Upper lobe of left lung (tissue), 6 donors: Measurements from ENCODE around the gene MCAM. TPM values are rescaled to one million over a fixed set of nuclear protein-coding genes. Genes with fewer than 3 reads are reported as not detected.

ENCODE experiments used
- ATAC-seq, 2 donors: fragments of 200-7000 bp; cut with Tn5 transposase; one replicate each; pipeline ENCODE4 v1.9.1; 2022; ENCODE audit warnings: mild to moderate bottlenecking in 2 of 2, moderate library complexity in 2 of 2; ENCODE audit not compliant: low FRiP score in 2 of 2
- DNase-seq, 2 donors: peaks; one replicate each; pipeline ENCODE4 v3.0.0-alpha.2; 2019 to 2020
- H3K27ac ChIP-seq, 4 donors: fragments of 200-600 bp; sonication (generic); one replicate each; pipeline ENCODE4 v1.5.1; 2016 to 2019
- H3K27me3 ChIP-seq, 4 donors: fragments of 200-600 bp; sonication (generic); one replicate each; pipeline ENCODE4 v1.5.1; 2017 to 2019
- H3K36me3 ChIP-seq, 4 donors: fragments of 200-600 bp; sonication (generic); one replicate each; pipeline ENCODE4 v1.5.1; 2016 to 2019
- H3K4me1 ChIP-seq, 4 donors: fragments of 200-600 bp; sonication (generic); one replicate each; pipeline ENCODE4 v1.5.1; 2018 to 2019
- H3K4me3 ChIP-seq, 4 donors: fragments of 200-600 bp; sonication (generic); one replicate each; pipeline ENCODE4 v1.5.1; 2017 to 2019; ENCODE audit warnings: mild to moderate bottlenecking in 2 of 4, moderate library complexity in 1 of 4
- H3K9me3 ChIP-seq, 4 donors: fragments of 200-600 bp; sonication (generic); one replicate each; pipeline ENCODE4 v1.5.1; 2018 to 2019
- EP300 ChIP-seq, 4 donors: sonication (generic); formaldehyde crosslinking; IDR thresholded peaks; one replicate each; pipeline ENCODE4 v1.5.1; 2017; ENCODE audit warnings: antibody characterized with exemption in 4 of 4, control low read depth in 2 of 4
- POLR2A ChIP-seq, 4 donors: fragments of 450-650 bp; IDR thresholded peaks; one replicate each; pipeline ENCODE4 v1.5.1; 2016 to 2017; ENCODE audit warnings: antibody characterized with exemption in 4 of 4, mild to moderate bottlenecking in 2 of 4
- POLR2AphosphoS5 ChIP-seq, 2 donors: sonication (generic); formaldehyde crosslinking; IDR thresholded peaks; one replicate each; pipeline ENCODE4 v1.5.1; 2017; ENCODE audit warnings: antibody characterized with exemption in 2 of 2
- WGBS, 2 donors: methylation state at CpG; one replicate each; pipeline ENCODE4 v1.1.5; 2017 to 2018; 5-methylcytosine and 5-hydroxymethylcytosine counted together
- total RNA-seq, 6 donors: library from RNA; depleted of rRNA in 4 of 6; stranded (reverse); fragments of >200 nt in 4 of 6; gene quantifications; one replicate each; pipeline versions ENCODE4 v1.1.0 to v1.2.1, GENCODE V29; 2016 to 2021
- TF ChIP-seq, protein P1 (sequence below), 6 experiments: fragments of 450-650 bp in 4 of 6; fragments of 200-600 bp in 2 of 6; sonication (generic) in 2 of 6; IDR thresholded peaks; one replicate each; pipeline ENCODE4 v1.5.1; 2016 to 2019; ENCODE audit warnings: antibody characterized with exemption in 6 of 6
- donor health status: DM: no; HTN: no; CAD: no; lungs with moderate emphysema.
- donor health status: DM: no; HTN: yes; CAD: no; lungs with severe emphysema.

The MCAM gene
- total RNA-seq, 6 donors from 2014 or later = 39.8 to 222 (median 76.5) TPM

DNA sequence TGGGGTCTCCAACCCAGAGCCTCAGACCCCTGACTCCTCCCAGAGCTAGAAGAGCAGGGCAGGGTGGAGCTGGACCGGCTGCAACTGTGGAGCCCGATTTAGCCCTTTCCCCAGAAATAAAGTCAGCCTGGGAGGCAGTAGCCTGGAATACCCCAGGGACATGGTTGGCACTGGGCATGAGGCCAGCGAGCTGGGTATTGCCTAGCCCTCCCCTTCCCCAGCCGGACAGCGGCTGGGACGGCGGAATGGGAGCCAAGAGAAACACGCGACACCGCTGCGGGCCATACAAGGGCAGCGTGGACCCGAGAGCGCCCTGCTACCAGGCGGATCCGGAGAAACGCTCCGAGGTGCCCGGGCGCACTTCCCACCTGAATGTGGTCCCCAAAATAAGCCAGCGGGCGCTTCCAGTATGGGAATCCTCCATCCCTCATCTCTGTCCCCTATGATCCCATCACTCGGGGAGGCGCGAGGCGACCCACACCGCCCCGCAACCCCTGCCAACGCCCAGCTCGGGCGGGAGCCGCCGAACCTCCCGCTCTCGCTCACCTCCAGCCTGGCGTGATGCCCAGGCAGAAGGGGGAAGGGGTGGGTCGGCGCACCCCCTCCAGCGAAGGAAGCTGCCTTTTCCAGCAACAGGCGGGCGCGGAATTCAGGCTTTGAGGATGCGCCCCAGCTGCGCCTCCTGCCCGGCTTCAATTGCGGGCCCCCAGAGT lies 758 bp downstream of the MCAM start:
- peaks cover 45 to 64% (median 53%) of the 10 kb centered on the region in 4 donors for H3K4me1 ChIP-seq
- H3K27ac ChIP-seq = peak overlapping the region; percentile 81 to 96 (median 90)
- WGBS, 2 donors = 1% methylated on average over 38 of the region's 46 CpGs; no CpG with 5 or more reads in 1 of the 2 donors
- H3K9me3 ChIP-seq = no peaks in the 10 kb centered on the region
- peaks cover 0 to 33% (median 15%) of the 10 kb centered on the region in 4 donors for H3K27me3 ChIP-seq
- H3K36me3 ChIP-seq = peaks cover 0 to 34% (median 0%) of the 10 kb centered on the region in 4 donors
- peak overlapping the region; percentile 27 to 63 (median 53) for H3K4me3 ChIP-seq
- DNase-seq (peak in 1 of 2 donors; percentile 80), ATAC-seq (no peak)
- TF ChIP-seq EP300 (IDR thresholded peaks at IDR 0.05) (no peak), POLR2A (IDR thresholded peaks at IDR 0.05) (no peak), POLR2AphosphoS5 (IDR thresholded peaks at IDR 0.05) (no peak)
- TF ChIP-seq, protein P1, sequence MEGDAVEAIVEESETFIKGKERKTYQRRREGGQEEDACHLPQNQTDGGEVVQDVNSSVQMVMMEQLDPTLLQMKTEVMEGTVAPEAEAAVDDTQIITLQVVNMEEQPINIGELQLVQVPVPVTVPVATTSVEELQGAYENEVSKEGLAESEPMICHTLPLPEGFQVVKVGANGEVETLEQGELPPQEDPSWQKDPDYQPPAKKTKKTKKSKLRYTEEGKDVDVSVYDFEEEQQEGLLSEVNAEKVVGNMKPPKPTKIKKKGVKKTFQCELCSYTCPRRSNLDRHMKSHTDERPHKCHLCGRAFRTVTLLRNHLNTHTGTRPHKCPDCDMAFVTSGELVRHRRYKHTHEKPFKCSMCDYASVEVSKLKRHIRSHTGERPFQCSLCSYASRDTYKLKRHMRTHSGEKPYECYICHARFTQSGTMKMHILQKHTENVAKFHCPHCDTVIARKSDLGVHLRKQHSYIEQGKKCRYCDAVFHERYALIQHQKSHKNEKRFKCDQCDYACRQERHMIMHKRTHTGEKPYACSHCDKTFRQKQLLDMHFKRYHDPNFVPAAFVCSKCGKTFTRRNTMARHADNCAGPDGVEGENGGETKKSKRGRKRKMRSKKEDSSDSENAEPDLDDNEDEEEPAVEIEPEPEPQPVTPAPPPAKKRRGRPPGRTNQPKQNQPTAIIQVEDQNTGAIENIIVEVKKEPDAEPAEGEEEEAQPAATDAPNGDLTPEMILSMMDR (IDR thresholded peaks at IDR 0.05) = no peak

DNA sequence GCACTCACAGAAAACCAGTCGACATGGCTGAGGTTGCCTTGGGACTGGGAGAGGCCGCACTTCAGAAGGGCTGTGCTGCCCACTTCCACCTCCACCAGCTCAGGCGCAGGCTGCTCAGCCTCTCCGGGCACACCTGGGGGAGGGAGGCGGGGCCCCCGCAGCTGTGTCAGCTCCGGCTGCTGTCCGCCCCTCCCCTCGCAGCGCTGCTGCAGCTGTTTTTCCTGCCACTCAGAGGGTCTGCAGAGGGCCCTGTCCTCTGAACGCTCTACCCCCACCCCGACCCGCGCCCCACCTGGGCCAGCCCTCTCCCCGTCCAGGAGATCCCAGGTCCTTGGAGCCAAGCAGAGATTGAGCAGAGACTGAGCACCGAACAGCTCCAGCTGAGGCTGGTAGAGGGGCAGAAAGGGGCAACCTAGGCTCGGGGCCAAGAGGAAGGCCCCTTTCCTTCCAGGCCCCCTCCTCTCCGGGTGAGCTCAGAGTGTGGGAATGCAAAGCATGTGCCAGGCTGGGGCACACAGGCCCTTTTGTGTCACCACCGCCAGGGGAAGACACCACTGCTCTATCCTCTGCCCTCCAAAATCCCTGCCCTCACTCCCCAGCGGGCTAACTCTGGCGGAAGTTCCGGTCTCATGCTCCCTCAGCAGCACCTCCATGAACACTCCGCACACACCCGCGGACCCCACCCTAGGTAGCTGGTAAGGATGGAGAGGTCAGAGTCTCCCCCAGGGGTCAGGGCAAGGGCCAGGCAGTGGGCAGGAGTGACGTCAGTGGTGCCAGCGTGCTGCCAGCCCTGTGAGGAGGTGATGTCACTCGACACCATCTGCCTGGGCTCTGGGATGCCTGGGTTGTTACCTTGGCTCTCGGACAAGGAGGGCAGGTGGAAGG lies 1.6 kb downstream of the MCAM start:
- ATAC-seq (peak; percentile 0 to 15), DNase-seq (peak in 1 of 2 donors; percentile 85)
- Histone ChIP-seq H3K9me3 (no peaks in the 10 kb centered on the region), H3K27me3 (peaks cover 0 to 25% (median 12%) of the 10 kb centered on the region in 4 donors), H3K4me3 (peak overlapping the region; percentile 27 to 63 (median 53)), H3K36me3 (peaks cover 0 to 42% (median 0%) of the 10 kb centered on the region in 4 donors), H3K27ac (peak overlapping the region; percentile 81 to 96 (median 90)), H3K4me1 (peaks cover 38 to 56% (median 46%) of the 10 kb centered on the region in 4 donors)
- TF ChIP-seq, protein P1 (IDR thresholded peaks at IDR 0.05) = peak in 3 of 6 experiments; percentile 26 to 51 (median 37)
- TF ChIP-seq POLR2A (IDR thresholded peaks at IDR 0.05) = no peak
- TF ChIP-seq POLR2AphosphoS5 (IDR thresholded peaks at IDR 0.05) = no peak
- WGBS, 2 donors = 0 to 9% methylated on average over 8 to 26 of the region's 29 CpGs

DNA sequence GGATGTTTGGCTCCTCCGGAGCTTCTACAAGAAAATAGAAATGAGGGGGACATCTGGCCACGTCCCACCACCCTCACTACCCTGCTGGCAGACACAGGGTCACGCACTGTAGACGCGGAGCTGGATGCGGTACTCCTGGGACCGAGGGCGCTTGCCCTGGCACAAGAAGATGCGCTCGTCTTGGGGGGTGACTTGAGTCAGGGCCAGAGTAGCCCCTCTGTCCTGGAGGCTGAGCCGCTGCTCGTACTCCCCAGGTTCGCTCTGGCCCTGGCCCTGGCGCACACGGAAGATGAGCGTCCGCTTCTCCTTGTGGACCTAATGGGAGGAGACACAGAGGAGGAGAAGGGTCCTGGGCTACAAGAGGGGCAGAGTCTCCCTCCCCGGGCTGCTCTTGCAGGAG lies 2.2 kb downstream of the MCAM start:
- Histone ChIP-seq H3K27me3 (peaks cover 0 to 25% (median 12%) of the 10 kb centered on the region in 4 donors), H3K27ac (peak overlapping the region in 3 of 4 donors; percentile 81 to 96 (median 91)), H3K9me3 (no peaks in the 10 kb centered on the region), H3K4me1 (peaks cover 35 to 50% (median 41%) of the 10 kb centered on the region in 4 donors), H3K36me3 (peaks cover 0 to 49% (median 0%) of the 10 kb centered on the region in 4 donors), H3K4me3 (peak overlapping the region in 3 of 4 donors; percentile 50 to 63 (median 56))
- TF ChIP-seq POLR2A (IDR thresholded peaks at IDR 0.05) (no peak), POLR2AphosphoS5 (IDR thresholded peaks at IDR 0.05) (no peak), EP300 (IDR thresholded peaks at IDR 0.05) (no peak)
- TF ChIP-seq, protein P1 (IDR thresholded peaks at IDR 0.05) = no peak
- 73% methylated on average over 16 of the region's 18 CpGs; no CpG with 5 or more reads in 1 of the 2 donors for WGBS, 2 donors
- ATAC-seq (no peak), DNase-seq (peak in 1 of 2 donors; percentile 42)

DNA sequence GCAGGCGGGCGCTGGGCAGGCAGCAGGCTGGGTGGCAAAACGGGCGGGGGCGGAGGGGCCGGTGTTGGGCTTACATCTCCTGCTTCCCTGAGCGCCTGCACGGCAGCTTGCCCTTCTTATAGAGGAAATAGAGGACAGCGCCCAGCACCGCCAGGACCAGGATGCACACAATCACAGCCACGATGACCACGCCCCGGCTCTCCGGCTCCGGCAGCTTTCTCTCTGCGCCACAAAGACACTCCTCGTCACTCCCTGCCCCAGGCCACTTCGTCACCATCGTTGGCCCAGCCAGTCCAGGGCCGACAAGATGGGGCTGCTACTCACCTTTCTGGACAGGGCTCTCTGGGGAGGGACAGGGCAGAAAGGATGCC lies 6.3 kb downstream of the MCAM start:
- Histone ChIP-seq H3K27me3 (peaks cover 0 to 8% (median 3%) of the 10 kb centered on the region in 4 donors), H3K27ac (peak overlapping the region in 2 of 4 donors; percentile 21 to 38), H3K36me3 (peaks cover 0 to 76% (median 9%) of the 10 kb centered on the region in 4 donors), H3K4me1 (peaks cover 6 to 16% (median 9%) of the 10 kb centered on the region in 4 donors), H3K4me3 (no peak overlapping the region), H3K9me3 (no peaks in the 10 kb centered on the region)
- no peak for ATAC-seq
- no peak for TF ChIP-seq EP300 (IDR thresholded peaks at IDR 0.05)
- TF ChIP-seq, protein P1 (IDR thresholded peaks at IDR 0.05) = no peak
- no peak for TF ChIP-seq POLR2A (IDR thresholded peaks at IDR 0.05)
- no peak for TF ChIP-seq POLR2AphosphoS5 (IDR thresholded peaks at IDR 0.05)
- DNase-seq = peak in 1 of 2 donors; percentile 81
- WGBS, 2 donors = 72 to 73% methylated on average over 20 of the region's 20 CpGs
